GM18861 (cell line): ENCODE data around the gene FLVCR2.

ENCODE experiments used
- ATAC-seq: cut with Tn5 transposase; IDR thresholded peaks from one replicate; pipeline ENCODE4 v1.9.1; 2021; ENCODE audit not compliant: unreplicated experiment

FLVCR2 gene

GRCh38 chr14:75578102-75578785, at the start of gene FLVCR2:
TSS of gene FLVCR2 (plus strand) at chr14:75578620. CDS start at chr14:75578973, 353 bp downstream.
- no peak for ATAC-seq

DNA sequence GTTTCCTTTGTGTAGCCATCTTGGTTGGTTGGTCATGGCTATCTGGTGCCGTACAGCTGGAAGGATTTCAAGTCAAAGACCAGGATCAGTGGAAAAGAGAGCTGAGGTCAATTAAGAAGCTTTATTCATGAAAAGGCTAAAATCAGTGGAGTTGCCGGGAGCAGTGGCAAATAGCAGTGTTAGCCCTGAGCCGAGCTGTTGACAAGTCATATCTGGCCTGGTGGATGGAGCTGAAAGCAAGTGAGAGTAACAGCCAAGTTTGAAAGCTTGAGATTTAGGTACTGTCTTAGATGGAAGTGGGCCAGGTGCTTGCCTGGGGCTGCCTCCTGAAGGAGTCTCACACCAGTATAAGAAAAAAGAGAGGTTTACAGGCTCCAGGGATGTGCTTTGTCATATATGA, 47.2 kb upstream of the FLVCR2 start:
- no peak for ATAC-seq

GRCh38 chr14:75531660-75532317, 46.6 kb upstream of the FLVCR2 start:
- no peak for ATAC-seq

DNA sequence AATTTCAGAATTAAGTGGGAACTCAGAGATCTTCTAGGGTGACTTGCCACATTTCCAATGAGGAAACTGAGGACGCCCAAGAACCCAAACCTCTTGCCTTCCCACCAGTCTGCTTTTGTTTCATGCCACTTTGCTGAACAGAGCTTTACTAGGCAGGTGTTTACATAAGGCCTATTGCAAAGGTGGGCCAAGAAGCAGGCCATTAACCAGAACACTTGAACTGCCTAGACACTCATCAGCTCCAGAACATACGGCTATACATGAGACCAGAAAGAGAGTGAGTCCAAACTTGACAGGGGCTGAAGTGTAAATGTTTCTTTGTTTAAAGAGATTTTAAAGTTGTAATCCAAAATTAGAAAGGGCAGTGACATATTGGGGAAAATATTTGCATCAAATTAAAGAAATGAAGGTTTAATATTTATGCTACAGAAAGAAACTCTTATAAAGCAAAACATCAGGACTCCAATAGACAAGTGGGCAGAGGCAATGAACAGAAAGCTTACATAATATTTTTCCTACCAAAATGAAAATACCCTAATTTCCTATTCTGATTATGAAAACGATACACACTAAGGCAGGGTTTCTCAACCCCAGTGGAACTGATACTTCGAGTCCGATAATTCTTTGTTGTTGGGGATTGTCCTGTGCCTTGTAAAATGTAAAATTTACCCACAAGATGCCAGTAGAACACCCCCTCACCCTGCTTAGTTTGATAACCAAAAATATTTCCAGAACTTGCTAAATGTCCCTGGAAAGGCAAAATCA, 44.4 kb upstream of the FLVCR2 start:
- no peak for ATAC-seq

DNA sequence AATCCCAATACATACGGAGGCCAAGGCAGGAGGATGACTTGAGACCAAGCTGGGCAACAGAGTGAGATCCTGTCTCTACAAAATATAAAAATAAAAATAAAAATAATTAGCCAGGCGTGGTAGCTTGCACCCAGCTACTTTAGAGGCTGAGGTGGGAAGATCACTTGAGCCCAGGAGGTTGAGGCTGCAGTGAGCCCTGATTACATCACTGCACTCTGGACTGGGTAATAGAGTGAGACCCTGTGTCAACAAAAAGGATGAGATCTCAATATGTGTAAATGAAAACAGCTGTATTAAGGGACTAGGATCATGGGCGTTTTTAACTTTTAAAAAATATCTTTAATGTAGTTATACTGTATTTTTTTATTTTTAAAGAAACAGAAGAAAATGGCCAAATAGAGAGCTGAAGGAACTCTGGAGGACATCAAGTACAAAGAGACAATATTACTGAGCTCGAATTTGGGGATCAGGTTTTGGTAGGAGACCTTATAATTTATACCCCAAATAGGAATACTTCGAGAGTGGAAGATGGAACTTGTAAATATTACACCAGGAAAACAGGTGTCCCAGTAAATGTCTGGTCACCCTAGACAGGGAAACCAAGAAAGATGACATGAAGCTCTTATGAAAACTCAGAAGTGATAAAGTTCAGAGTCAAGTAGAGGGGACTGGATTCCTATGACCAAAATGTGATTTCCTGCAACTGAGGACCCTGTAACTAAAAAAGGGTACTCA, 43.1 kb upstream of the FLVCR2 start:
- no peak for ATAC-seq

DNA sequence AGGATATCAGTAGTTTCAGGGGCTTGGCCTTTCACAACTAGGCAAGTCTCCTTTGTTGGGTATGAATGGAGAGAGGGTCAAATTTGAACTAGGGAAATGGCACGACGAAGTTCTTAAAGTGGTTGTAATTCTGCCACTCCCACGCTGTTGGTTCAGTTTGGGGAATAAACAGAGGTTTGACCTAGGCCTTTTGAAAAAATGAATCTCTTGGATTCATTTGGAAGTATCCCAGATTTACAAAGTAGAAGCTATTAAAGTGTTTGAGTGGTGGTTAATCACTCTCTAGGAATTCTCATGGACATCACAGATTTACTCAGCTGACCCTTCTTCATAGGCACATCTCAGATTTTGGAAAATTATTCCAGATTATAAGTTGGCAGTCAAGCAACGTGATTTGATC, 41.3 kb upstream of the FLVCR2 start:
- ATAC-seq, result no peak

- ATAC-seq, result no peak
Observed at GRCh38 chr14:75539162-75539560, 39.3 kb upstream of the FLVCR2 start.

DNA sequence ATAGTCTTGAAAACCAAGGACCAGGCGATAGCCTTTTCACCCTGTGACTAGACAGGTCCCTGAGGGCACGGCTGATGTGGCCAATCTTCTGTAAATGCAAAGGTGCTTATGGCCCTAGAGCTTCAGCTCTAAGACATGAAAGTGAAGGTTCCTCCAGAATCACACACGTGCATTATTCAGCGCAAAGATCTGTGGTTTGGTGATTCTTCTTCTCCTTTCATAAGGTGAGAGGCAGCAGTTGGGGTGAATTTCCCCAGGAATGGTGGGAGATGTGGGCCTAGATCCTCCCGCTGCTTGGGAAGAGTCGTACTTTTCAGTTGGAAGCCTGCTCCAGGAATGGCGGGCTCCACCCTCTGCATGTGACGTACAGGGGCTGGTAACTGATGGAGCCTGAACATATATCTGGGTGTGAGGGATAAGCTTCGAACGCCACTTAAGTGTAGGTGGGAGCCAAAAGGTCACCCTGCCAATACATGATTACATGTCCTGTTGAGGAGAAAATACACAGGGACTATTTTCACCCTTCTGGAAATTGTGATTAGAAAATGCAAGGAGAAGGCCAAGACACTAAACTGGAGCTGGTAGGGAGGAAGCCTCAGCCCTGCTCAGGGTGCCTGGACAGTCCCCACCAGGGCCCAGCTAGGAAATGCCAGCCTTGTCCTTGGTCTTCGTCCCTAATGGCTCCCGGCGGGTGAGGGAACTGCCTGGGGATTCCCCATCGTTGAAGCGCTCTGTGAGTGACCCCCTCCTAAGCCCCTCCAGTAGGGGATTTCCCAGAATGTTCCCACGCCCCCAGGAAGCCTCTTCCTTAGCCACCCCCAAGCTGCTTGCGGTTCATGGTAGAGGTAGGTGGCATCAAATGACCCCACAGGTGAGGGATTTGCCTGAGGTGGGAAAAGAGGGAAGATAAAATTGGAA, 38.6 kb upstream of the FLVCR2 start:
- ATAC-seq, result peak; percentile 57

GRCh38 chr14:75540479-75540851, 38.0 kb upstream of the FLVCR2 start:
- ATAC-seq, result no peak

DNA sequence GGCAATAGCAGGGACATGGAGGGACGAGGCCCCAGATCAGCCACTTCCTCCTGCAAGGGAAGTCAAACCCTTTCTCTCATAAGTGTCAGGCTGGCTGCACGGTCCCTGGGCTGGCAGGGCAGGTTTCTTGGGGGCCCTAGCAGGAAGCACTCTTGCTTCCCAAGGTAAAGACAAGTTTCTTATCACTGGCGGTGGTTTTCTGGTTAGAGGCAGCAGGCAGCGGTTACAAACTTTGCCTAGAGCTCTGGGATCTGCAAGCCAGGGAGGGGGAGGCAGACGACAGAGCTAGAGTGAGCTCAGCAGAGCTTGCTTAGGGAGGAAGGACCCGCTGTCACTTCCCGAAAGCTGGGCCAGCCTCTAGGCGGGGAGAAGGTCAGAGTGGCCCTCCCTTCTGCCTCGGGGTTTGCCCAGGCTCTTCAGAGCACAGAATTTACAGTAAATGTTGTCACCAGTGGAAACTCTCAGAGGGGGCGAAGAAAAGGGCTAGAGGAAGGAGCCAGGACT, 35.8 kb upstream of the FLVCR2 start:
- peak; percentile 34 for ATAC-seq

DNA sequence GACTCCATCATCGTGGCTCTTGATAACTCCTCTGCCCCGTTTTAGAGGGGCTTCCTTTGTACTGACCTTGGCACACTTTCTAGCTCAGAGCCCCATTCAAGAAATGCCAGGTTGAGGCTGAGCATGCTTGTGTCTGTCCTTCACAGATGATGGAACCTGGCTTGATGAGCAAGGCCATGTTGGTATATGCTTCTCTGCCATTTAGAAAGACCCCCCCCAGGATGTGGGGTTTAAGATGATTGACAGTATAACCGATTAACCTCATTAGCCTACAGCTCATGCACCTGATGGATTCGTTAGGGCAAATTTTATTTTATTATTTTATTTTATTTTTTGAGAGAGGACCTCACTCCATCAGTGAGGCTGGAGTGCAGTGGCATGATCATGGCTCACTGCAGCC, 35.2 kb upstream of the FLVCR2 start:
- ATAC-seq, result no peak

DNA sequence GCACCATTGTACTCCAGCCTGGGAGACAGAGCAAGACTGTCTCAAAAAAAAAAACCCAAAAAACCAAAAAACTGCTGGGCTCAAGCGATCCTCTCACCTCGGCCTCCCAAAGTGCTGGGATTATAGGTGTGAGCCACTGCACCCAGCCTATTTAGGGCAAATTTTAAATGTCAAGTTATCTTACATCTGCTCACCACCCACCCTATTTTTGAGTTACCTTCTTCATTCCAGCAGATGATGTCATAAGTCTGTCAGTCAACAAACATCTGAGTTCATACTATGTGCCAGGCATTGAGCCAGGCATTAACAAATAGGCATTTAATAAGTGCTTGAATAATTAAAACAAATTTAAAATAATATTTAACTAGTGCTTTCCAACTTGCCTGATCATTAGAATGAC, 34.6 kb upstream of the FLVCR2 start:
- no peak for ATAC-seq

- no peak for ATAC-seq
Observed at GRCh38 chr14:75545907-75546306, 32.5 kb upstream of the FLVCR2 start.

DNA sequence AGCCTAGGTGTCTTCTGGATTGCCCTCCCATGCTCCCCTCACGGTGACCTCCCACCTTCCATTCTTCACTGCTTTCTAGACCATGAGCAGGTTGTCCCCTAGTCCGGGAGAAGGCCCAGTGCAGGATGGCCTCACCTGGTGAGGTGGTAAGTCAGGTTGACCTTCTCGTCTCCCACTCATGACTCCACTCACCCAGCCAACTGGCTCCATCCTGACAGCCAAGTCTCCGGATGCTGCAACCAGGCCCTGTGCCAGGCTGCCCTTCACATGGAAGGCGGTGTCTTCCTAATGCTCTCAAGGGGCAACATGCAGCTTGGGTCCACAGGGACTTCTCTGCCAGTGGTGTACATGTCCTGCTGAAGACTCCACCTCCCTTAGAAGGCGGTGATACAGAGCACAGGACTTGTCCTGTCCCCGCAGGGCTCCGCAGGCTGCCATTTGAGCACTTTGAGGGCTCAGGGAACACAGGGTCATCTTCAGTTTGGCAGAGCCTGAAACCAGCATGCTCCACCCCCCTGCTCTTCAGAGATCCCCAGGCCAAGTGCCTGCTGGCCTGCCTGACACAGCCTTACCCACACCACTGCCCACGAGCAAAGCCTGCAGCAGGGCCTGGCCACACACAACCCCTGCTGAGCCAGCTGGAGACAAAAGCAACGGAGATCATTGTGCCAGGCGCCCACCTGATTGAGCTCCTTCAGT, 30.7 kb upstream of the FLVCR2 start:
- ATAC-seq, result no peak

DNA sequence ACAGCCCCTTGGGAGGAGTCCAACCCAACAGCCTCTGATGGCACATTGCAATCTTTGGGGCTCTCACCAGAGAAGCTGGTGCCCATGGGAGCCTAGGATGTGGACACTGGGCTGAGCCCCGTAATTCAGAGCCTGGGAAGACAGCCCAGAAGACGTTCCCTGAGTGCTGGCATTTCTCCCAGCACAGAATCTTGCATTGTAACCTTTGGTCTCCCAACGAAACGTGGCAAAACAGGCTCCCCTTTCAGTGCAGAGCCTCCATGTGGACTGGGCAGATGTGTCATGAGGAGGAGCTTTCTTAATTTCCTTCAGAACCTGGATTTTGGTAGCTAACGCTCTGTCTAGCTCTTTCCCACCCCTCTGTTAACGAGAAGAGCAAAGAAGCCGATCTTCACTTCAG, 29.9 kb upstream of the FLVCR2 start:
- no peak for ATAC-seq

DNA sequence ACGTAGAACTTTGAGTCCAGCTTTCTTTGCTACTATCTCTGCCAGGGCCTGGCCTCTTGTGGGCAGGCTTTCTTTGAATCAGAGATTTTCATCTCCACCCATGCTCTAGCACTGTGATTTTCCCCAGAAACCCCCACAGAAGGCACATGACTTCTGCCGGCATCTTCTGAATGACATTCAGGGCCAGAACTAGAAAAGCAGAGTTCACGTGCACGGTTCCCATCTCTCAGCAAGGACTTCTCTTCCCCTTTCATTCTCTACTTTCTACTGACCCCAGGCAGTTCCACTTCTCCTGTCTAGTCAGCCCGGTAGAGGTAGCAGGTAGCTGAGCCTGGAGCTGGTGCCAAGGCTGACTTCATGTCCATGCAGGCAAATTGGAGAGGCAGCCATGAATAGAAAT, 29.3 kb upstream of the FLVCR2 start:
- peak; percentile 50 for ATAC-seq

DNA sequence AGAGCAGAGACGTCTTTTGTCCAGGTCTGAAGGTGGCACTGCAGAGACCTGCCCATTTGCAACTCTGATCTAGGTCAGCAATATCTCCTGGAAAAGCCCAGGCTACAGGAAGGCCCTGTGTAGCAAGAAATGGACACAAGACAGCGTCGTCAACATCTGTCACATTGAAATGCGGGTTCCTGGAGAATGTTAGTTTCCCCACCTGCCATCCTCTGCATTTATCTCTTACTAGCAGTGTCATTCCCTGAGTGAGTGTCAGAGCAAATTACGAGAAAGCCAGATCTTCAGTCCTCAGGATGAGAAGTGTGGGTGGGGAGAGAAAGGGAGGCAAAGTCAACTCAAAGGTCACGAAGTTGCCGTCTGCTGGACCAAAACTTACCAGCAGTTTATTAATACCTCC, 27.4 kb upstream of the FLVCR2 start:
- ATAC-seq, result no peak

DNA sequence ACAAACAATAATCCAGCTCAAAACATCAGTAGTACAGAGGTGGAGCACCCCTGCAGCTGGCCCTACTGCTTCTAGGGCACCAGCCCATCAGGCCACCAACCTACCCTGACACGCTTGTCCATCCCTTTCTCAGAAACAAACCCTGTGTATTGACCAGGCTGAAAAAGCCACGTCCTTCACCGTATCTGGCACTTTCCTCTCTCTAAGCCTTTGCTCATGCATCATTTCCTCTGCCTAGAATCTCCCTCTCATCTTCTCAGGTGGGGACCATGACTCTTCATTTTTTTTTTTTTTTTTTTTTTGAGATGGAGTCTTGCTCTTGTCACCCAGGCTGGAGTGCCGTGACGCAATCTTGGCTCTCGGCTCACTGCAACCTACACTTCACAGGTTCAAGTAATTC, 25.3 kb upstream of the FLVCR2 start:
- no peak for ATAC-seq

GRCh38 chr14:75553761-75554364, 24.6 kb upstream of the FLVCR2 start:
- no peak for ATAC-seq
